HG02623 (cell line): ENCODE measurements around the gene AGAP1.

Source experiments
- ATAC-seq: cut with Tn5 transposase; IDR thresholded peaks from one replicate; pipeline ENCODE4 v1.9.1; 2021; ENCODE audit warnings: moderate library complexity; ENCODE audit not compliant: unreplicated experiment

Gene AGAP1

DNA sequence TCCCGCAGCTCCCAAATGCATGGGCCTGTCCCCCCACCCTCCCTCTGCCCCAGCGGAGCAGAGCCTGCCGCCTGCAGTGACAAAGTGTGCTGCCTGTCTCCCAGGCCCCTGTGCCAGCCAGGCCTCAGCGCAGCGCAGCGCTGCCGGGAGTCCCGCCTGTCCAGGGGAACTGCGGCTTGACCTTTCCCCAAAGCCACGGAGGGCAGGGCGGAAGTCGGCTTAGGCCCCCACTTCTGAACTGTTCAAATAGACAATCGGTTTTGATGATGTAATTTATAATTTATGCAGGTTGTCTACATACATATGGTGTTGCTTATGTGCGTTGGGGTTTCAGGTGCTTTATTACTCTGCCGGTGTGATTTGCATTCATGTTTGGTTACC is 667.2 kb downstream of the AGAP1 start:
- no peak for ATAC-seq

DNA sequence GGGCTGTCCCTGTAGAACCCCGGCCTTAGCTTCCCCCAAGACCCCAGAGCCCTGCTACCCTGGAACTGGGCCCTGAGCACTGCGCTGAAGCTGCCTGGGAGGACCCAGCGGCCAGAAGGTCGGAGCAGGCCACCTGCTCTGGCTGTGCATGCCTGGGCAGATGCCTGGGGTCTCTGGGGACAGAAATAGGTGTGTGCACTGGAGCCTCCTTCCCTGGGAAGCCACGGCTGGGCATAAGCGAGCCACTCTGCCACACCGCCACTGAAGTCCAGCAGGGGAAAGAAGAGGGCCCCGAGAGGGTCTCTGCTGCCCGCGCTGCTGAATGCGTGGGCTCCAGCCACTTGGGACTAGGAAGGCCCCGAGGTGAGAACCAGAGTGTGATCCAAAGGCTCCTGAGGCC is 667.7 kb downstream of the AGAP1 start:
- no peak for ATAC-seq

DNA sequence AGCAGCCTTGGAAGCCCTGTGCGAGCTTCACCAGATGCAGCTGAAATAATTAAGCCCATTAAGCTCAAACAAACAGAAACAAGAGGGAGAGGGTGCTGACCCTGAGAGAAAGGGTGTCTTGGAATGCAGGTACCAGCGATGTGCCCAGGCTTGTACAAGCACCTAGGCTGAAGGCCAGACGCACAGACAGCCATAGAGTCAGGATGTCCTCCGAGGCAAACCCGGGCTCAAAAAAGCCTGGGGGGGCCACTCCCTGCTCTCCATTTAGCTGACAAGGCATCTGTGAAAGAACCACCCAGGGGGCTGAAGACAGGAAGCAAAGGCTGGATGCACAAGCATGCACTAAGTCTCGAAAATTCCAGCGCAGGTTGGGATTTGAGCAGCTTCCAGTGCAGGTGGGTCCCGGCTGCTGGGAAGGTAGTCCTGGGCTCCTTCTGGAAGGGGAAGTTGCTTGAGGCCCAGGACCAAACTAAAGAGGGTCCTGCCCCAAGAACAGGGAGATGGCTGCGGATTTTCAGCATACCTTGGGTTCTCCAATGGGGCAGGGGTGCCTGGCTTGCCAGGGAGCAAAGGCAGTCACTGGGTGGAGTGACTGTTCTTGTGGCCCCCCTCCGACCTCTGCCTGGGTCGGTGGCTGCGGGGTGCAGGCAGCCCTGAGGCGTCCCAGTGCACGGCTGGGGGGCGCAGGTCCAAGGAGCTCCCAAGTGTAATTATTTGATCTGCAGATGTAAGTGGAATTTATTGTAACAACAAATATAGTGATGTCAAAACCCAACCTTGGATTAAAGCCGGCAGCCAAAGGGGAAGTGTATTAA is 668.4 kb downstream of the AGAP1 start:
- no peak for ATAC-seq

DNA sequence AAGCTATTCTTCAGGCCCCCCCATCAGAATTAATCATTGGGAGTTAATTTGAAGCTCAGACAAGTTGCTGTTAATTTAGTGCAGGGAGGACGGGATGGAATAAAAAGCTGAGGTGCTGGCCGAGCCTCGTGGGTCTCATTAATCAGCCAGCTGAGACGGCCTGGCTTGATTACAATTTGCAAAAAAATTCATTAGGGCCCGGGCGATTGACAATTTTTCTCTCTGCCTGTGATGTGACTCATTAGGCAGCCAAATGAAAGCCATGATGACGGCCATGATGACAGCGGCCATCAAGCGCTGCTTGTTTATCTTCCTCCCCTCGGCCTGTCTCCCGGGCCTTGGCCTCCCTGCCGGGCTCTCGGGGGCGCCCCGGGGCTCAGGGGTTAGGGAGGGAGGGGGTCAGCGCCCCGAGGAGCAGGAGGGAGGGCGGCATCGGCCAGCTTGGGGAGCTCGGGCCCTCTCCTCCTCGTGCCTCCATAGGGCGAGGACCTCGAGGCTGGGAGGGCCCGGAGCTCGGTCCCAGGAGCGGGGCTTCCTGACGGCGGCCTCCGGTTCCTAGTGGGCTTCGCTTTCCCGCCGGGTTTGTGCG is 669.1 kb downstream of the AGAP1 start:
- no peak for ATAC-seq

DNA sequence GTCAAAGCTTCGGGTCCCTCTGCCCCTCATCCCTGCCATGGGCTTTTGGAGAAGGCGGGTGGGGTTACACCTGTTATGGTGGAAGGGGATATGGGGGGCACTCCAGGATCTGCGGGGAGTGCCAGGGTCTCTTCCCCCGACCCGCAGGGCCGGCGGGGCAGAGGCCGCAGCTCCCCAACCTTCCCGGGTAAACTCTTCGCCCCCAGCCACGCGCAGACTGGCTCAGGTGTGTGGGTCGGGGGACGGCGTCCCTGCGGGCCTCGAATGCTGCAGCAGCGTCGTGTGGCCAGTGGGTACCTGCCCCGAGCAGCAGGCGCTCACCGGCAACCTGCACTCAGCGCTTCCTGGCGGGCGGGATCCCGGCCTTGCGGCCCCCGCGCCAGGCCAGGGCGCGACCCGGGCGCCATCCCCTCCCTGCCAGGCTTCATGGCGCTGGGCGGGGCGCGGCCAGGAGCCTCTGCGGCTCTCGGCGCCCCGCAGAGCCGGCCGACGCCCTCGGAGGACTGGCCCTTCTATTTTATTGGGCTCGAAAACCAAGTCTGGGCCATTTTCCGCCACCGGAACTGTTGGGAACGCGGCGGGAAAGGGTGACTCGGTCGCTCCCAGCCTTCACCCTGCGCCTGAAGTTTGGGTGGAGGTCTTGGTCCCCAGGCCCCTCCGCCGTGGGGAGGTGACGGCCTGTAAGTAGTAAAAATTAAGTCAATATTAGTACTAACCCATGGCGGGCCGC is 669.8 kb downstream of the AGAP1 start:
- no peak for ATAC-seq

DNA sequence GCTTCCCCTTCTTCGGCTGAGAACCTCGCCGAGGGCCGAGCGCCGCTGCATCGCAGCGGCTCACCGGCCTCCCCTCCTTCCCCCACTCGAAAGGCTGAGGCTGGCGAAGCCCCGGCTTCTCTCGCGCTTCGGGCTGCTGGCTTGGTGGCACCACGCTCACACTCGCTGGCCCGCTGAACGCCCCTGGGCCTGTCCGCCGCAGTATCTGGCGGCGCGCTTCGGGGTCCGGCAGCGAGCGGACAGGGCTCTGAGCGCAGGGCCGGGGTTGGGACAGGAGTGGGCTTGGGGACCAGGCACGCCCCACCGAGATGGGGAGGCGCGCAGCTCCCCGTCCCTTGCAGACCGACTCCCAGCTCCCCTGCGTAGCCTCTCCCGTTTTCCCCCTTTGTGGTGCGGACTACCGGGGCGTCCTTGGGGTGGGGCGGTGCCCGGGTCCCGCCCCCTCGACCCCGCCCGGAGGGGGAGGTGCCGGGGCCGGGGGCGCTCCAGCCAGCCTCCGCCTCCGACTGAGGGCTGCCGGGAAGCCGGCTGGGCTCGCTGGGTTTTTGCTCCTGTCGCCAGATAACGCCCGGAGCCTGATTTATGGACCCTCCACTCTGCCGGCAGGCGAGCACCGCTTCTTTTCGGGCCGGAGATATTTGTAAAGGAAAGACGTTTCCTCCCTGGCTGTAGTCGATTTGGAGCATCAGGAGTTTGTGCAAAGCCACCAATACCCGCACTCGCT is 670.5 kb downstream of the AGAP1 start:
- ATAC-seq = no peak

DNA sequence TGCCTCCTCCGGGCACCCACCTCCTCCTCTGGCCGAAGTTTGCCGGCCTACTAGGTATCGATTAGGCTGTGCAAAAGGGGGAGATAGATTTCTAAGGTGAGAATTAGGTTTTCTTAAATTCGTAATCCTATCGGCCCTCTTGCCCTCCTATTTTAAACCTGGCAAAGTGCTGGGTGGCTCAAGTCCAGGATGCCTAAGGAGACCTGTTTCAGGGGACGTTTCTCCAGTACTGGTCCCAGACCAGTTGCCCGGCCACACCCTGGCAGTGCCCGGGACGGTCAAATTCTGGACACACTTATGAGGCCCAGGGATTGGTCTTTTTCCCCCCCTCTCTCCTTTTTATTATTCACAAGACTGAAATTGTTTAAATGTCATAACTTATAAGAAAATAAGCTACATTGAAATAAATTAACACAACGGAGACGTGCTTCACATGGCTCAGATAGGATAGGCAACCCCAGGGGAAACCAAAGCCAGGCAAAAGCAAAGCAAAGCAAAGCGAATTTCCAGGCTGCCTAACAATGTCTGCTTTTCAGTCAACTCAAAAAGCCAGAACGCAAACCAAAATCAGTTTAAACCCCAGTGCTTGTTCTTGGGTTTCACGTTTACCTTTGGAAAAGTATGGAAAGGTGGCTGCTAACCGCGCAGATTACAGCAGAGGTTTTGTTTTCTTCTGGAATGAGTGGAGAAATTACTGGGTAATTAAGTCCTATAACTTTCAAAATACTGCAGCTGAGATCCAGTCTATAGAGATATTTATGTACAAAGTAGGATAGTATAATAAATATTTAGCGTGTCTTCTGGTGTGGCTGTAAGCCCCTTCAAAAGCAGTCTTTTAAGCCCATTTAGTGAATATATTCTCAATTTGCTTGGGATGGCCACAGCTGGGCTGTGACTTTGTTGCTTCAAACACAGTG is 671.3 kb downstream of the AGAP1 start:
- ATAC-seq = no peak

DNA sequence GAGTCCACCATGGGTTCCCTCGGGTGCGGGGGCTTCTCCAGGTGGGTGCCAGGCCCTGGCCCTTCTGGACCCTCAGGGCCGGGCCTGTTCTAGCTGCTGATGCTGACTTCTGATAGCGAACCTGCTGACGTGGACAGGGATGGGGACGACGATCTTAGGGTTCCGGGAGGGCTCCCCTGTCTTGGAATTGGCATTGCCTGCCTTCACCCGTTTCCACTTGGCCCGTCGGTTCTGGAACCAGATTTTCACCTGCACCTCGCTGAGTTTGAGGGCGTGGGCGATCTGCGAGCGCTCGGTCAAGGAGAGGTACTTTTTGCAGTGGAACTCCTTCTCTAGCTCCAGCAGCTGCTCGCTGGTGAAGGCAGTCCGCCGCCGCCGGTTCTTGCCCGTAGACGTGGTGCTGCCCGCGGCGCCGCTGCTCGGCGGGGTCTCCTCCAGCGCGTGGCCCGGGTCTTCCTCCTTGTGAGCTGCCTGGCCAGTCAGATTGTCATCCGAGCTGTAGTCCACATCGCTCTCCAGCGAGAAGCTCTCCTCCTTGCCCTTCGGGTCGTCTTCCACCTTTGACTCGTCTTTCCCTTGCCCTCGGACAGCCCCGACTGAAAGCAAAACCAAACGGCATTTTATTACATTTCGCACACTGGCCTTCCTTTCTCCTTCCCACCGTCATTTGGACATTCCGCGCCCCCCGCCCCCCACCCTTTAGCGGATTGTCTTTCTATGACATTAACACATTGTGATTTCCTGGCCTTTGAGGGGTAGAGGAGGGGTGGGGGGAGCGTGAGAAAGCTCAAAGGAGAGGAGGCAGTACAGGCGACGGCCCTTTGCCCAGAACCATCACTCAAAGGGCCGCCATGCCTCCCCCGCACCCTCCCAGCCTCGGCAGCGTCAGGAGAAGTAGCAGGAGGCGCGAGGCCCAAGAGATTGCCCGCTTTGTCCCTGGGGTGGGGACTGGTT is 672.3 kb downstream of the AGAP1 start:
- ATAC-seq = no peak

DNA sequence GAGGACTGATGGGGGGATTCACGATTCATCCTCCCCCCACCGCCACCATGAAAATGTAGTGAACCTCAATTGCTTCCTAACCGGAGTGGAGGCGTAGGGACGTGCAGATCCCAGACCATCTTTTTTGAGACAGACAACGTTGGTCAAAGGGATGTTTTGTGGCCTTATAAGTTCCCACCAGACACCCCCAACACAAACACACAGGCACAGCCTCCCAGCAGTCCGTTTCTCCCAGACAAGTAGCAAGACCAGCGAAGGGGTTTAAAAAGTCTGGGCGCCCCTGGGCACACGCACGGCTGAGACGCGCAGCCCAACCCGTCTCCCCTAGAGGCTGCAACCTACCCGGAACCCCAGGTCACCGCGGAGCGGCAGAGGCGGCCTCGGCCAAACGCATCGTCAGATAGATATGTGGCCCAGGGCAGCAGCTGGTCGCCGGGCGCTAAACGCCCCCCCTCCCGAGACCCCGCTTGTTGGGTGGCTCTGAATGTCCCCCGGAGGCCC is 673.0 kb downstream of the AGAP1 start:
- no peak for ATAC-seq

DNA sequence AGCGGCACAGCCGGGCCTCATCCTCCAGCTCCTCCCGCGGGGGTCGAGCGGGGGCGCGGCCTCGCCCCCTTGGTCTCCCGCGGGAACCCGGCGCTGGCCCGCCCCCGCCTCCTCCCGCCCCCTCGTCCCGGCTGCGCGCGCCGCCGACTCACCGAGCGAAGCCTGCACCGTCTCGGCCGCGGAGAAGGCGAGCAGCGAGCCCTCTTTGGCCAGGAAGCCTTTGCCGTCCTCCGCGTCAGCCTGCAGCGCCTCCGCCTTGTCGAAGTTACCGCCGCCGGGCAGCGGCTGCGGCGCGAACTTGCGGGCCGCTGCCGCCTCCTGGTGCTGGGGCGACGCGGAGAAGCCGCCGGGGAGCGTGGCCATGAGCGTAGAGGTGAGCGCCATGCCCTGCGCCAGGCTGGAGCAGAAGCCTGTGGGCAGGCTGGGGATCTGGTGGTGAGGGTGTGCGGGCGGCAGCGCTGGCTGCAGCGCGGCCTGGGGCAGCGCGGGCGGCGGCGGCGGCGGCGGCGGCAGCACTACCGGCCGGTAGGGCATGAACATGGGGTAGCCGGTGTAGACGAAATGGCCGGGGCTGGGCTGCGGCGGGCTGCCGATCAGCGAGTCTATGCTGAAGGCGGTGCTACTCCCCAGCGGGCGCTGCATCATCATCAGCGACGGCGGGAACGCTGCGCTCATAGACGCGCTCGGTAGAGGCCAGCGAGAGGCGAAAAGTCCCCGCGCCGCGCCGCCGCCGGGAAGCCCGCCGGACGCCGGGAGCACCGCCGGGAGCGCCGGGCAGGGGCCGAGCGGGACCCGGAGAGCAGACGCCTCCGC is 673.7 kb downstream of the AGAP1 start:
- no peak for ATAC-seq

DNA sequence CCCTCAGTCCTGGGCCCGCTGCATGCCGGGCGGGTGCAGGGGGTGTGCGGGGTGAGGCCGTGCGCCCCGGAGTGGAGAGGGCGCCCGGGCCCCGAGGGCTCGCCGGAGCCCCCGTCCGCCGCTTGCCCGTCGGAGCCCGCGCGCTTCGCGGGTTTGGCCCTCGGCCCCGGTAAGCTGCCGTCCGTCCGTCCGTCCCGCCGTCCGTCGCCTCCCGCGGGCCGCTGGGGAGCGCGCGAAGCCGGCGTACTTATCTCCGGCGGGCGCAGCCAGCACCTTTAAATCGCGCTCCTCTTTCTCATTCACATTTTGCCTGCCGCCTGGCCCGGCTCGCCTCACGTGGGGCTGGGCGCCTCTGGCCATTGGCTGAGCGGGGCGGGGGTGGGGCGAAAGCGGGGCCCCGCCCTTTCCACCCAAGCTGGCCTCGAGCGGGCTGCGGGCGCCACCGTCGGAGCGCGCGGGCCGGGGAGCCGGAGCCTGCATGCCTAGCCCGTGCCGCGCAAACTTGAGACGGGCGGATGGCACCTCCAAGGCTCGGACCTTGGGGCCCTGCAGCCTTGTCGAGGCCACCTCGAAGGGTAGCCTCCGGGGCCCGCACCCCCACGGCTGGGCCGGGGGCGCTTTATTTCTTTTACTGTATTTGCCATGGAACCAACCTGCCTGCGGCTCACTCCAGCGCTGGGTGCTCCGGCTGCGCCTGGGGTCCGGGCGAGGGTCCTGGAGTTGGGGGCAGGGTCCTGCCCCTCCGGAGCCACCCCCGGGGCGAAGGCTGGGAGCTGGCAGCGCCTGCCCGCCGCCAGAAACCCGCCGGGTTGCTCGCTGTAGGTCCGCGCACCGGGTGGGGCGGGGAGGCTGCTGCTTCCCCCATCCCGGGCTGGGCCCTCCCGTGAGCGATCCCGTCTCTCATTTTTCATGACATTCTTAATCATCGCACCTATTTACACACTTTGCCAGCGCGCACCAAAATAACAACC is 674.6 kb downstream of the AGAP1 start, which contains the start of gene GBX2:
Gene GBX2 (minus strand): TSS at position 277 of the 971 bp plus-strand sequence. CDS start 415 bp downstream, outside the sequence.
- no peak for ATAC-seq

DNA sequence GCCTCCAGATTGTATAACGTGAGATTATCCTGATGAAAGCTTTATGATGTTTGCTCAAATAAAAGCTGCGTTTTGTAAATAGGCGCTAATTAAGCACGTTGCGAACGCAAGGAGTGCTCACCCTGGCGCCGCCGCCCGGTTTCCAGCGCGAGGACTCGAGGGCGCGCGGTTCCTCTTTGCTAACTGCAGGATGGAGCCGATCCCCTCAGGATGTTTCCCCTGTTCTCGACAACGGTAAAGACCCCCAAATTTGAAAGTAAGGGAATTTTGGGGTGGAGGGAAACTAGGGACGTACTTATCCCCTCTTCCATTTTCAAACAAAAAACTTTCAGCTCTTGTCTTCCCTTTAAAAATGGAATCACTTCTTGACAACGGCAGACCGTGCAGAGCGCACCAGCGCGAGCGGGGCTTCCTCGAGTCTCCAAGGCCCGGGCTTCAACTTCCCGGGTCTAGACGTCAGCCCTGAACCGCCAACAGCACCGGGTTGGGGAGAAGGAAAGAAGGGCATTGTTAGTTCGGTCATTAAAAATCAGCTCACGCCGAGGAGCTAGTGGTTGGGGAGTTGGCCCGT is 675.4 kb downstream of the AGAP1 start:
- ATAC-seq = no peak

DNA sequence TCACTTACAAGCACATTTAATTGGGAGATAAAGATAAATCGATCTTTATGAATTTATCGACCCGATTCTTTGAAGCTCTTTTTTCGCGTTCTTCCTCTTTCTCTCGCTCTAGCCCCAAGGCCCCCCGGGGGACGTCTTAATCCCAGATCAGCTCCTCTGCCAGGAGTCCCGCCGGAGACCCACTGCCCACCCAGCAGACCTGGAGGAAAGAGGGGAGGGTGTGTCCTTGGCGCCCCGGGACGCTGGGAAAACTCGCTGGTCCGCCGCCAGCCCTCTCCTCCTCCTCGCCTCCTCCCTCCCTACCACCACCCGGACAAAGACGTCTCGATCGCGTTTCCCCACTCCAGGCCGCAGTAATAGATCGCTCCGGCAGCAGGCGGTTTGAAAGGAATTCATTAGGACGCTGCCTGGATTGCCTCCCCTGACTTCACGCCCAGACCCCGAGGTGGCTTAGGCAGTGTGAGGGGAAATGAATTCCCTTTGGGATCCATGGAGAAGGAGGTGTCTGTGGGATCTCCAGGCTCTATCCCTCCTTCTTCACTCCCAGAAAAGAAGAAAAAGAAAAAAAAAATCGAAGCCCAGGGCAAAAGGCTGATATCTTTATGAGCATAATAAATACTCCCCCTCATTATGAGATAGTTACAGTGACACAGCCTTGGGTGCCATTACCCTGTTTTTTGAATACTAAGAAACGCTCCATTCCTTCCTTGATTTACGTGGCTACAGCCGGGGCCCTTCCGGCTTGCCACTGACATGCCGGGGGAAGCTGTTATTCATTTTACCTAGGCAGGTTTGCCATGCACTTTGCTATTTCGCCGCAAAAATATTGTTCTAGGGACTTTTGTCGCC is 676.1 kb downstream of the AGAP1 start:
- no peak for ATAC-seq

DNA sequence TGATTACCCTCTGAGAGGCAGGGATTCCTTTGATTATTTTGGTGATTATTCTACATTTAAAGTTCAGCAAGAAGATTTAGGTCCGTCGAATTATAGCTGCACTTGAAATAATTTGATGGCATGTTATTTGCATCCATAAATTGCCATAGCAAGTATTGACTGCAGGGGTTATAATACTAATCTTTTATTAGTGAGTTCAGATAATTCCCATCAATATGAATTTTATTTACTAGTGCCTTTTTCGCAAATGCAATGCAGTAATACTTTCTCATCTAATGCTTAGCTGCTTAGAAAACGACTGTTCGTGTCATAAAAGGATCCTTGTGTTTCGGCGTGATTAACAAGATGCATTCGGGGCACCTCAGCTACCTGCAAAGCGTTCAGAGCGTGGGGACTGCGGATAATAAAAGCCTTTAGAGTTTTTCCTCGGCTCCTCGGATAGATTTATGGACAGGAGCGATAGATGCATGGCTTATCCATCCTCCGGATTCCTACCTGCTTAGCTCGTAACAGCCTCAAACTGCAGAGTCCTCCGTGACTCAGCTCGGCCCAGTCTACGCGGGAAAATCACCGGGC is 676.8 kb downstream of the AGAP1 start:
- ATAC-seq = no peak

DNA sequence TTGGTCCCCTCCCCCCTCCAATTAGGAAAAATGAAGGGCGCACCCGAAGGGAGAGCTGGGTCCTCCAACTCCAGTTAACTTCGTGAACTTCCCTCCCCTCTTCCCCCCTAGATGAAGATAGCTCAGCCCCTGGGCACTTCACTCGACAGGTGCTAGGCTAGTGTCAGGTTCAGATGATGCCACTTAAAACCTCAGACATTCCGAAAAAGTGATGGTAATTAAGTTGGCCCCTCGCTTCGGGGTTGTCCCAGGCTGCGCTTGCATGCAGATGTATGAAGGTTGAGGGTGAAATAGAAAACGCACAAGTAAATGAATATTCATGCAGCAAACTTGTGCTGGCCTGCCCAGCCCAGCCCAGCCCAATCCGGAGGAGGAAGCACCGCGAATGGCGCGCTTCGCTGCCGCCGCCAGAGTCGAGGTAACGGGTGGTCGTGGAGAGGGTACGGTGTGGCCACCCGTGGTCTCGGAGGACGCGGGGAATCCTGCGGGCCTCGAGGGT is 677.4 kb downstream of the AGAP1 start:
- ATAC-seq = no peak
